ENCODE data around the gene CSF1. TPM values are rescaled to one million over a fixed set of nuclear protein-coding genes. Genes with fewer than 3 reads are reported as not detected.
"Not testable (repeated sequence)": the region's sequence is repeated elsewhere in the genome, so short reads cannot be mapped to it uniquely, and the experiment has no call there.

Gene CSF1, protein sequence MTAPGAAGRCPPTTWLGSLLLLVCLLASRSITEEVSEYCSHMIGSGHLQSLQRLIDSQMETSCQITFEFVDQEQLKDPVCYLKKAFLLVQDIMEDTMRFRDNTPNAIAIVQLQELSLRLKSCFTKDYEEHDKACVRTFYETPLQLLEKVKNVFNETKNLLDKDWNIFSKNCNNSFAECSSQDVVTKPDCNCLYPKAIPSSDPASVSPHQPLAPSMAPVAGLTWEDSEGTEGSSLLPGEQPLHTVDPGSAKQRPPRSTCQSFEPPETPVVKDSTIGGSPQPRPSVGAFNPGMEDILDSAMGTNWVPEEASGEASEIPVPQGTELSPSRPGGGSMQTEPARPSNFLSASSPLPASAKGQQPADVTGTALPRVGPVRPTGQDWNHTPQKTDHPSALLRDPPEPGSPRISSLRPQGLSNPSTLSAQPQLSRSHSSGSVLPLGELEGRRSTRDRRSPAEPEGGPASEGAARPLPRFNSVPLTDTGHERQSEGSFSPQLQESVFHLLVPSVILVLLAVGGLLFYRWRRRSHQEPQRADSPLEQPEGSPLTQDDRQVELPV
- 140 TPM for total RNA-seq

DNA sequence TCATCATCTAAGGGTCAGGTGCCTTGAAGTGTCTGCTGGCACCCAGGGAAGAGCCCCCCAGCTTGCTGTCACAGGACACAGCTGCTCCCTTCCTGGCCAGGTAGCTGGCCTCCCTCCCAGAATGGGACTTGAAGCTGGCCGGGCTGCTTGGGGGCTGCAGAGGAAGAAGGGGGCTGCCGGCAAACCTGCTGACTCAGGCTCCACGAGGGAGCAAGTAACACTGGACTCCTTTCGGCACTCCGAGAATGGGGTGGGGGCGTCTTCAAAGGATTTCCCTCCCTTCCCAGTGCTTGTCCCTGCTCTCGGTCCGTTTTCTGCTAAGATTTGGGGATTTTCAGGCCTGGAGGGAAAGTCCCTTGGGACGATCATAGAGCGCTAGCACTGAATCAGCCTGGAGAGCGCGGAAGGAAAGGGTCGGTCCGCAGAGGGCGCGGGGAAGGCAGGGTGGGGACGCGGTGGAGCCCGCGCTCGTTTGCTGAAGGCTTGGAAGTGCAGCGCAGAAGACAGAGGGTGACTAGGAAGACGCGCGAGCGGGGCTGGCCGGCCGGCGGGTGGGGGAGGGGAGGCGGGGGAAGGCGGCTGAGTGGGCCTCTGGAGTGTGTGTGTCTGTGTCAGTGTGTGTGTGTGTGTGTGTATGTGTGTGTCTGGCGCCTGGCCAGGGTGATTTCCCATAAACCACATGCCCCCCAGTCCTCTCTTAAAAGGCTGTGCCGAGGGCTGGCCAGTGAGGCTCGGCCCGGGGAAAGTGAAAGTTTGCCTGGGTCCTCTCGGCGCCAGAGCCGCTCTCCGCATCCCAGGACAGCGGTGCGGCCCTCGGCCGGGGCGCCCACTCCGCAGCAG, at the start of gene CSF1:
TSS of gene CSF1 (plus strand) at position 727 of the 840 bp plus-strand sequence. CDS start 175 bp downstream, outside the sequence.
- Histone ChIP-seq H3K4me1 (peaks cover 5 to 40% of the 10 kb centered on the region in 2 donors), H3K27ac (peak within 1 kb of the TSS; percentile 77 to 84), H3K36me3 (peaks cover 5 to 7% of the 10 kb centered on the region in 2 donors), H3K9me3 (no peaks in the 10 kb centered on the region), H3K27me3 (no peaks in the 10 kb centered on the region), H3K4me3 (peak within 1 kb of the TSS; percentile 64 to 82)
- TF ChIP-seq, protein P1, sequence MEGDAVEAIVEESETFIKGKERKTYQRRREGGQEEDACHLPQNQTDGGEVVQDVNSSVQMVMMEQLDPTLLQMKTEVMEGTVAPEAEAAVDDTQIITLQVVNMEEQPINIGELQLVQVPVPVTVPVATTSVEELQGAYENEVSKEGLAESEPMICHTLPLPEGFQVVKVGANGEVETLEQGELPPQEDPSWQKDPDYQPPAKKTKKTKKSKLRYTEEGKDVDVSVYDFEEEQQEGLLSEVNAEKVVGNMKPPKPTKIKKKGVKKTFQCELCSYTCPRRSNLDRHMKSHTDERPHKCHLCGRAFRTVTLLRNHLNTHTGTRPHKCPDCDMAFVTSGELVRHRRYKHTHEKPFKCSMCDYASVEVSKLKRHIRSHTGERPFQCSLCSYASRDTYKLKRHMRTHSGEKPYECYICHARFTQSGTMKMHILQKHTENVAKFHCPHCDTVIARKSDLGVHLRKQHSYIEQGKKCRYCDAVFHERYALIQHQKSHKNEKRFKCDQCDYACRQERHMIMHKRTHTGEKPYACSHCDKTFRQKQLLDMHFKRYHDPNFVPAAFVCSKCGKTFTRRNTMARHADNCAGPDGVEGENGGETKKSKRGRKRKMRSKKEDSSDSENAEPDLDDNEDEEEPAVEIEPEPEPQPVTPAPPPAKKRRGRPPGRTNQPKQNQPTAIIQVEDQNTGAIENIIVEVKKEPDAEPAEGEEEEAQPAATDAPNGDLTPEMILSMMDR (IDR thresholded peaks at IDR 0.05): no peak
- intact Hi-C loops (cut with DNase I): loop anchor here (2.0 kb wide), 4 partner anchors 34 to 134 kb away; partner anchors contain the start of gene AHCYL1
- DNase-seq (ENCODE audit: low spot score in 2 of 2): peak; percentile 55 to 88

DNA sequence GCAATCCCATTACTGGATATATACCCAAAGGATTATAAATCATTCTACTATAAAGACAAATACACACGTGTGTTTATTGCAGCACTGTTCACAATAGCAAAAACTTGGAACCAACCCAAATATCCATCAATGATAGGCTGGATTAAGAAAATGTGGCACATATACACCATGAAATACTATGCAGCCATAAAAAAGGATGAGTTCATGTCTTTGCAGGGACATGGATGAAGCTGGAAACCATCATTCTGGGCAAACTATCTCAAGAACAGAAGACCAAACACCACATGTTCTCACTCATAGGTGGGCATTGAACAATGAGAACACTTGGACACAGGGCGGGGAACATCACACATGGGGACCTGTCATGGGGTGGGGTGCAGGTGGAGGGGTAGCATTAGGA, 49.0 kb upstream of the CSF1 start:
- H3K4me1 ChIP-seq; H3K27ac ChIP-seq; H3K9me3 ChIP-seq; H3K4me3 ChIP-seq; H3K27me3 ChIP-seq; H3K36me3 ChIP-seq; intact Hi-C loops (cut with DNase I); DNase-seq (ENCODE audit: low spot score in 2 of 2): not testable (repeated sequence)

DNA sequence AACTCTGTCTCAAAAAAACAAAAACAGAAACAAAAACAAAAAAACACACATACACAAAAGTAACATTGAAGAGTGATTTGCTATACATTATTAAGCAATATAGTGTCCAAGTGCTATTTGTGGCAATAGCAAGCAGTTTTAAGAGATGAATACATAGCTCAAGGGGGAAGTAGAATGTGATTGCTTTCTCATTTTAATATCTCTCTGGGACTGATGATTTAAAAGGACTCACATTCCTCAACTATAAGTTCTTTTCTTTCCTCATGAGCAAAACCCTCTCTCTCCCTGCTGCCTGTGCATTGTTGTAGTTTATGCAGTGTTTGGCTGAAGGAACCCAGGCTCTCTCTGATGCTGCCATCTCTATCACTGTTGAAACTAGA, 47.0 kb upstream of the CSF1 start:
- H3K27me3 ChIP-seq: no peaks in the 10 kb centered on the region
- no peaks in the 10 kb centered on the region for H3K9me3 ChIP-seq
- intact Hi-C loops (cut with DNase I): no loop called here
- H3K27ac ChIP-seq: no peak overlapping the region
- no peaks in the 10 kb centered on the region for H3K36me3 ChIP-seq
- TF ChIP-seq, protein P1 (IDR thresholded peaks at IDR 0.05): no peak
- no peaks in the 10 kb centered on the region for H3K4me1 ChIP-seq
- no peak for DNase-seq (ENCODE audit: low spot score in 2 of 2)
- no peak overlapping the region for H3K4me3 ChIP-seq

DNA sequence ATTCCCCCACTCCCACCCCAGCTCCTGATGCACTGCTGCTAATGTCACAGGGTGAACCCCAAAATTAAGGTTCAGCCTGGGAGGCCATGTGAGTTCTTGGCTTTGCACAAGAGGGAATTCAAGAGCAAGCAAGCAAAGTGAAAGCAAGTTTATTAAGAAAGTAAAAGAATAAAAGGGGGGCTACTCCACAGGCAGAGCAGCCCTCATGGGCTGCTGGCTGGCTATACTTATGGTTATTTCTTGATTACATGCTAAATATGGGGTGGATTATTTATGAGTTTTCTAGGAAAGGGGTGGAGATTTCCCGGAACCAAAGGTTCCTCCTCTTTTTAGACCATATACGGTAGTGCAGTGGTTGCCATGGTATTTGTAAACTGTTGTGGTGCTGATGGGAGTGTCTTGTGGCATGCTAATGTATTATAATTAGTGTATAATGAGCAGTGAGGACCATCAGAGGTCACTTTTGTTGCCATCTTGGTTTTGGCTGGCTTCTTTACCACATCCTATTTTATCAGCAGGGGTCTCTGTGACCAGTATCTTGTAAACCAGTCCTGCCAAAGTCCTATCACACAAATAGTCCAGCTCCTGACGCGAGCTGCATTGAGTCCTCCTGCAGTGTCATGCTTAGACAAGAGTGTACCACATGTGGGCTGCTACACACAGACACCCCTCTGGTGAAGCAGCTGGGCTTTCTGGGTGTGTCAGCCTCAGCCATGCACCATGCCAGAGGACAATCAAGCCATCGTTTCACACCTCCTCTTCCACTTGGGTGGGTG, 46.4 kb upstream of the CSF1 start:
- Histone ChIP-seq H3K36me3 (no peaks in the 10 kb centered on the region), H3K27ac (no peak overlapping the region), H3K4me1 (no peaks in the 10 kb centered on the region), H3K9me3 (no peaks in the 10 kb centered on the region), H3K4me3 (no peak overlapping the region), H3K27me3 (no peaks in the 10 kb centered on the region)
- DNase-seq (ENCODE audit: low spot score in 2 of 2): no peak
- intact Hi-C loops (cut with DNase I): no loop called here
- TF ChIP-seq, protein P1 (IDR thresholded peaks at IDR 0.05): no peak

DNA sequence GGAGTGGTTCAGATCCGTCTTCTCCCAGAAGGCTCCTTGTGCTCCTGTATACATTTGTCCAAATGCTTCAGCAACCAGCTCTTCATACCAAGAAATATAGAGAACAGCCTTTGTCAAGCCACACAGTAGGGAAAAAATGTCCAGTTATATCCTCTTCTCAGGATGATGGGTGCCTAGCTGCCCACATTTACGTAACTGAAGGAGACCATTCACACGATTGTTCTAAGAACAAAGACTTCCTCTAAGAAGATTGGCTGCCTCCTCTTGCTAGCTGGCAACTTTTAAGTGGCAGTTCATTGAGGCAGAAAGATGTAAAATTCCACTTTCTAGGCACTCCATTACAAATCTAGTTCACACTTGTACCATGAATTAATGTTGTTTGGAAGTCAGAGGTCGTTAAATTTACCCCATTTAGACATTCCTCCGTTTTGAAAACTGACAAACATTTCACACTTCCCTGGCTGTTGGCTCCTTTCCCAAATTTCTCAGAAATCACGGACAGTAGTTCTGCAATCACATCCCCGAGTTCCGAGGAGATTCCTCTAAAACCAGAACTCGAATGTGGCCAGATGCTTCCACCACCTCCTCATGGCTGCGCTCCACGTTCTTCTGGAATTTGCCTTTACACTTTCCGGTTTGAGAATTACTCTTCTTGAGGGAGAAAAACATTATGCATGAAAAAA, 45.6 kb upstream of the CSF1 start:
- H3K27ac ChIP-seq: no peak overlapping the region
- no peaks in the 10 kb centered on the region for H3K27me3 ChIP-seq
- H3K9me3 ChIP-seq: no peaks in the 10 kb centered on the region
- intact Hi-C loops (cut with DNase I): no loop called here
- H3K4me1 ChIP-seq: no peaks in the 10 kb centered on the region
- H3K4me3 ChIP-seq: no peak overlapping the region
- no peaks in the 10 kb centered on the region for H3K36me3 ChIP-seq
- TF ChIP-seq, protein P1 (IDR thresholded peaks at IDR 0.05): no peak
- DNase-seq (ENCODE audit: low spot score in 2 of 2): no peak

Data from ascending aorta (tissue), 2 donors.